Renal pelvis (tissue), 12 donors: ENCODE results near the gene GIMAP5. TPM values are rescaled to one million over a fixed set of nuclear protein-coding genes. Genes with fewer than 3 reads are reported as not detected.

Source experiments
- DNase-seq: peaks from one replicate; pipeline ENCODE4 v3.0.0-alpha.2; 2013
- long read RNA-seq, 16 experiments: transcript quantifications; one replicate each; lab custom pipeline, GENCODE V29; 2026
- polyA plus RNA-seq, 3 donors: library from polyadenylated mRNA; unstranded; fragments of 120-200 nt; gene quantifications; one replicate each; pipeline ENCODE4 v1.2.1, GENCODE V29; 2013; ENCODE audit not compliant: insufficient read length in 3 of 3

GIMAP5 gene
- polyA plus RNA-seq: 1 to 10 TPM; 4.3 to 7.3 (median 6.1) TPM
- long read RNA-seq, donor 1, partial matches to known transcripts: 5 of 7 reads
- long read RNA-seq, donor 1, other reads (novel, unspliced or antisense): 0 of 7 reads
- long read RNA-seq, donor 2, partial matches to known transcripts: 0 of 4 reads
- long read RNA-seq, donor 2, other reads (novel, unspliced or antisense): 0 of 4 reads
- long read RNA-seq, donor 3, full-length matches to known transcripts: 9 of 9 reads
- long read RNA-seq, donor 3, partial matches to known transcripts: 0 of 9 reads
- long read RNA-seq, donor 3, other reads (novel, unspliced or antisense): 0 of 9 reads
- long read RNA-seq, donor 4, full-length matches to known transcripts: 7 of 7 reads
- long read RNA-seq, donor 4, partial matches to known transcripts: 0 of 7 reads
- long read RNA-seq, donor 4, other reads (novel, unspliced or antisense): 0 of 7 reads
- long read RNA-seq, donor 5, partial matches to known transcripts: 0 of 1 reads
- long read RNA-seq, donor 5, other reads (novel, unspliced or antisense): 0 of 1 reads
- long read RNA-seq, donor 6, partial matches to known transcripts: 0 of 2 reads
- long read RNA-seq, donor 6, other reads (novel, unspliced or antisense): 0 of 2 reads
- long read RNA-seq, donor 7, partial matches to known transcripts: 0 of 4 reads
- long read RNA-seq, donor 7, other reads (novel, unspliced or antisense): 0 of 4 reads
- long read RNA-seq, donor 8: 0 reads
- long read RNA-seq, donor 9: 0 reads
- long read RNA-seq, donor 10: 0 reads
- long read RNA-seq, donor 11, partial matches to known transcripts: 0 of 4 reads
- long read RNA-seq, donor 11, other reads (novel, unspliced or antisense): 0 of 4 reads
- long read RNA-seq, donor 12, full-length matches to known transcripts: 2 of 274 reads
- long read RNA-seq, donor 12, partial matches to known transcripts: 141 of 274 reads
- long read RNA-seq, donor 12, other reads (novel, unspliced or antisense): 131 of 274 reads
- long read RNA-seq, donor 13, partial matches to known transcripts: 0 of 3 reads
- long read RNA-seq, donor 13, other reads (novel, unspliced or antisense): 0 of 3 reads
- long read RNA-seq, donor 14, transcript GIMAP5-201 (3 exons, 2,291 nt): major isoform, 11 of 18 reads
- long read RNA-seq, donor 14, partial matches to known transcripts: 7 of 18 reads
- long read RNA-seq, donor 14, other reads (novel, unspliced or antisense): 0 of 18 reads
- long read RNA-seq, donor 15, transcript GIMAP5-201 (3 exons, 2,291 nt): major isoform, 8 of 483 reads
- long read RNA-seq, donor 15, partial matches to known transcripts: 269 of 483 reads
- long read RNA-seq, donor 15, other reads (novel, unspliced or antisense): 205 of 483 reads
- long read RNA-seq, donor 16, partial matches to known transcripts: 0 of 4 reads
- long read RNA-seq, donor 16, other reads (novel, unspliced or antisense): 0 of 4 reads

- no peak for DNase-seq
These were observed at the start of gene GIMAP5 for GRCh38 chr7:150737265-150738055. Gene GIMAP5, plus strand, starts transcription at chr7:150737418. Its CDS starts 3,467 bp downstream, at chr7:150740885.

DNA sequence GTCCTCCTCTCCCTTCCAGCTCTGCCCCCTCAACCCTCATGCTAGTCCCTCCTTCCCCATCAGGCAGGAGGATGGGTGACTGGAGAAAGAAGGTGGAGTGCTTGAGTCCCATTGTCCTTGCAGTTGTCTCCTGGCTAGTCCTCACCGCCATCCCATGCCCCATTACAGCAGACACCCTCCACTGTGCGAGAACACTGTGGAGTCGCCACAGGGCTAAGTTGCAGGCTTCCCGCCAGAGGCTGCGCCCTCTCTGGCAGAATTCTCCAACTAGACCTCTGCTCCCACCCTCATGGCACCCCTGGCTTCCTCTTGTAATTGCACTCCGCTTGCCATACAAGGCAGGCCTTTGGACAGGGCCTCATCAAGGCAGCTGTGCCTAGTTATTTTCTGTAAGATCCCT is 48.6 kb upstream of the GIMAP5 start:
- no peak for DNase-seq

GRCh38 chr7:150695654-150696053 is 41.6 kb upstream of the GIMAP5 start:
- DNase-seq: no peak

- DNase-seq: no peak
These were observed 34.0 kb upstream of the GIMAP5 start for GRCh38 chr7:150703209-150703608.

GRCh38 chr7:150715293-150715692 is 21.9 kb upstream of the GIMAP5 start:
- no peak for DNase-seq

DNA sequence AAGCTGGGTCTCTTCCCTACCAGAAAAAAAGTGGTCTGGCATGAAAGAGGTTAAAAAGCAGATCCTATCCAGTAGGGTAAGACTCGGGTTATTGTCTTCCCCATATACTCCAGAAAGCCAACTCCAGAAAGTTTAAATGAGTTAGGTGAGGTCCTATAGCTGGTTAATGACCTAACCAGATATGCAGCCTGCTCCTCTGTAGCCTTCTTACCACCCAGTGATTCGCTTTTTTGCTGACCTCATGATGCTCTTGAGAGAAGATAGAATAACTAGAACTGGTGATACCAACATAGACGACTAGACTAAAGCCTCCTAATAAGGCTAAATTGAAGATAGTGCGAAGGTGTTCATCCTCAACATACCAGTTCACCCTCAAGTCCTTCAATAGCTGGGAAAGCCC is 21.5 kb upstream of the GIMAP5 start:
- no peak for DNase-seq

- DNase-seq: no peak
These were observed 20.9 kb upstream of the GIMAP5 start, which contains the start of gene GIMAP1 for GRCh38 chr7:150716368-150716767. Gene GIMAP1, plus strand, starts transcription at chr7:150716613. Its CDS starts 2,435 bp downstream, at chr7:150719048.

DNA sequence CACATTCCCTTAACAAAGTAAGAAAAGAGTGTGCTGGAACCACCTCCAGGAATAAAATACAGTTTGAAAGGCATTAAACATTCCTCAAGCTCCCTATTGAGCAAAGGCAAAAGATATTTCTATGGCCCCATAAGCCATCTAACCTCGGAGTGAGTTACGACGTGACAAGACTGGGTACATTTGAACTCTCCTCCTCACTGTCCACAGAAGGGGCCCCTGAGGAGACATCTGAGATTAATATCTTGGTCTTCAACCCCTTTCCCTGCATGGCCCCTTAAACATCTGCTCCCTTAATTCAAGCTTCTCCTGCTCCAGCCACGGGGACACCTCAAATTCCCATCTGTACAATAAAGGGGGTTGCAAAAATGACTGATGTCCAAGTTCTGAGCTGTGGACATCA is 20.3 kb upstream of the GIMAP5 start:
- no peak for DNase-seq

- no peak for DNase-seq
These were observed 19.3 kb upstream of the GIMAP5 start for GRCh38 chr7:150717814-150718420.

GRCh38 chr7:150719436-150719835 is 17.8 kb upstream of the GIMAP5 start:
- no peak for DNase-seq

- DNase-seq: no peak
These were observed 17.0 kb upstream of the GIMAP5 start for GRCh38 chr7:150719960-150720891.

- DNase-seq: no peak
These were observed 15.2 kb upstream of the GIMAP5 start for GRCh38 chr7:150721970-150722373.

GRCh38 chr7:150722431-150722931 is 14.7 kb upstream of the GIMAP5 start:
- no peak for DNase-seq

DNA sequence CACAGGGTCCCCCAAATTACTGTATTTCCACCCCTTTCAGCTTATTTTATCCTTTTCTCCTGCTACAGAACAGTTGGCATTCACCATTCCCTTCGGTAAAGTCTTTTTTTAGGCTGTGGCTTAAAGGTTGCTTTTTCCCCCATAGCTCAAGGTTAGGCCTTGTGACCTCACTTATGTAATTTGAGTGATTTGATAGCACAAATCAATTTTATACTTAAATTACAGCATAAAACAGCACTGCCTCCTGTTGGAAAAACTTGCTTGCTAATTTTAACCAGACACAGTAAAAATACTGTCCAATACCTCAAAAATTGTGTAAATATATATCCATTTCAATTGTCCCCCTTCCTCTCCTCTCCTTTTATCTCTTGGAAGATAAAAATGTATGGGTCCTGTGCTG is 13.8 kb upstream of the GIMAP5 start:
- no peak for DNase-seq

GRCh38 chr7:150727381-150727780 is 9.8 kb upstream of the GIMAP5 start:
- no peak for DNase-seq

DNA sequence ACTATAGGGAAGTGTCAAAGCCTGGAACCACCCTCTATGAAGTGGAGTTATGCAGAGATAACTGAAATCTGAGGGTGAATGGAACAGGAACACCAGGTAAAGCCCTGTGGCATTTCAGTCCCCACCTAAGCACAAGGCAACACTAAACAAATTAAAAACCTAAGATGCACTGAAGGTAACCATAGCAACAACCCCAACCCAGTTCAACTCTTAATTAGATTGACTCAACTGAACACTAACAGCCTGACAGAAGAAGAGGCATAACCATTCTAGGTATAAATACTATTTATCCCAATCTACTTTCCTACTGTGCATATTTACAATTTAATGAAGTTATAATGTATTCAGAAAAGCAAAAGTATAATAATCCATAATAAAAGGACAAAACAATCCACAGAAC is 9.2 kb upstream of the GIMAP5 start:
- DNase-seq: no peak

GRCh38 chr7:150728609-150729008 is 8.6 kb upstream of the GIMAP5 start:
- no peak for DNase-seq

- DNase-seq: no peak
These were observed 5.3 kb upstream of the GIMAP5 start for GRCh38 chr7:150731916-150732315.
